T-helper 1 cell treated with Interleukin-12 subunit alpha and Interleukin-12 subunit beta and Interleukin-4 antibody, amounts not matched to agents 30 μg/mL and 1 μg/mL, for 36 hours (primary cell): ENCODE results near the gene MT2A.
A peak's percentile ranks its signal among the peaks of the same experiment; 100 is the strongest.
"Not testable (repeated sequence)": the region's sequence is repeated elsewhere in the genome, so short reads cannot be mapped to it uniquely, and the experiment has no call there.

Experiments used
- H3K27ac Mint-ChIP-seq: one replicate; pipeline ENCODE4 v1.8.0; 2021; ENCODE audit warnings: mild to moderate bottlenecking, mixed read lengths
- H3K27me3 Mint-ChIP-seq: one replicate; pipeline ENCODE4 v1.8.0; 2021; ENCODE audit warnings: low read depth, mixed read lengths
- H3K36me3 Mint-ChIP-seq: one replicate; pipeline ENCODE4 v1.8.0; 2021; ENCODE audit warnings: low read depth, mixed read lengths
- H3K4me1 Mint-ChIP-seq: one replicate; pipeline ENCODE4 v1.8.0; 2021; ENCODE audit warnings: low read depth, mixed read lengths
- H3K4me3 Mint-ChIP-seq: one replicate; pipeline ENCODE4 v1.8.0; 2021; ENCODE audit warnings: mild to moderate bottlenecking, moderate library complexity, mixed read lengths
- H3K9me3 Mint-ChIP-seq: one replicate; pipeline ENCODE4 v1.8.0; 2021; ENCODE audit warnings: mixed read lengths

MT2A gene

DNA sequence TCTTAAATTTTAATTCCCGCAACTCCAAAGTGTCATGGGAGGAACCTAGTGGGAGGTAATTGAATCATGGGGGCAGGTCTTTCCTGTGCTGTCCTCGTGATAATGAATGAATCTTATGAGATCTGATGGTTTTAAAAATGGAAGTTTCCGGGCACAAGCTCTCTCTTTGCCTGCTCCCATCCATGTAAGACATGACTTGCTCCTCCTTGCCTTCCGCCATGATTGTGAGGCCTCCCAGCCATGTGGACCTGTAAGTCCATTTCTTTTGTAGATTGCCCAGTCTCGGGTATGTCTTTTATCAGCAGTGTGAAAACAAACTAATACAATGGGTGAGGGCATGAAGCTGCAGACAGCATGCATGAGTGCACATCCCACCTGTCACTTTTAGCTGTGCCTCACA, 14.8 kb downstream of the MT2A start:
- H3K9me3 Mint-ChIP-seq, H3K27ac Mint-ChIP-seq, H3K36me3 Mint-ChIP-seq, H3K4me3 Mint-ChIP-seq: not testable (repeated sequence)
- Mint-ChIP-seq H3K4me1 (peaks cover 12% of the 10 kb centered on the region), H3K27me3 (peaks cover 15% of the 10 kb centered on the region)

DNA sequence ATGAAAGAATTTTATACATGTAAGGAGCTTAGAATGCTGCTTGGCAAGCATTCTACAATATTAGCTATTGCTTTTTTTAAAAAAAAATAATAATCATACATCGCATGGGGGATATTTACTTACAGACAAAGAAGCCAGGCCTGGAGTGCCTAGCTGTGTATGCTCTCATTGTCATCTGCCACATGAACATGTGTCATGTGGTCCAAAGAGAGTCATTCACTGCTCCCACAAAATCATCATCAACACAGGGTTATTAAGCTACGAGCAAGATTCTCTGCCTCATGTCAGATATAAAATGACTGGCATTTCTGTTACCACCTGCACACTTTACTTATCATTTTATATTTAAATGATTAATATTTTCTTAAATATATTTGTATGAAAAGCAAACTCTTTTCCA, 15.3 kb downstream of the MT2A start:
- H3K27me3 Mint-ChIP-seq, result peaks cover 12% of the 10 kb centered on the region

DNA sequence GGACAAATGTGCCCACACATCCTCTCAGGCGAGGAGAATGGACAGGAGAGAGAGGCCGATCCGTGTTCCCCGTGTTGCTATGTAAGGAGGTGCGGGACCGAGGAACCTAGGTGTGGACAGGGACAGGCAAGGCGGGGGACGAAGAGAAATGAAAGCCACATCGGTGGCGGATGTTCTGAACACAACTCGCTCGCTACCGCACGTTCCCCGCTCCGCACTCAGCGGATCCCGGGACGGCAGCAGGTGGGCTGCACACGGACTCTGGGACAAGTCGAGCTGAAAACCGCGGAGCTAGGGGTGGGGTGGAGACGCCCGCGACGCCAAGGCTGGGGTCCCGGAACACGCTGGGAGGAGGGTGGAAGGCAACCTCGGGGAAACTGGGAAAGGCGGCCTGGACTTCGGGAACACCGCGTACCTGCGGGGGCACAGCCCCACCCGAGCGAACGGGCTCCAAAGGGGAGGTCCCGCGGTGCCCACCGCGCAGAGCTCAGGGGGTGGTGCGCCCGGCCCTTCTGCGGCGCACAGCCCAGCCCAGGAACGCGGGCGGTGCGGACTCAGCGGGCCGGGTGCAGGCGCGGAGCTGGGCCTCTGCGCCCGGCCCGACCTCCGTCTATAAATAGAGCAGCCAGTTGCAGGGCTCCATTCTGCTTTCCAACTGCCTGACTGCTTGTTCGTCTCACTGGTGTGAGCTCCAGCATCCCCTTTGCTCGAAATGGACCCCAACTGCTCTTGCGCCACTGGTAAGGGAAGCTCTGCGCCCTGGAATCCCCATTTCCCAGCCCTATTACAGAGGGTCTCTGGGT, 17.0 kb downstream of the MT2A start, which contains the start of gene MT1E:
Gene MT1E (plus strand): TSS at position 642 of the 803 bp plus-strand sequence. CDS start 71 bp downstream, at position 713.
- H3K4me3 Mint-ChIP-seq, result peak within 1 kb of the TSS; percentile 95
- H3K27ac Mint-ChIP-seq, result peak within 1 kb of the TSS; percentile 91
- peaks cover 23% of the 10 kb centered on the region for H3K27me3 Mint-ChIP-seq
- peaks cover 5% of the 10 kb centered on the region for H3K36me3 Mint-ChIP-seq
- H3K9me3 Mint-ChIP-seq, result no peaks in the 10 kb centered on the region
- H3K4me1 Mint-ChIP-seq, result peaks cover 16% of the 10 kb centered on the region

More for the DNA sequence above, 15.3 kb downstream of the MT2A start:
- Mint-ChIP-seq H3K4me1 (peaks cover 12% of the 10 kb centered on the region), H3K9me3 (no peaks in the 10 kb centered on the region), H3K27ac (no peak overlapping the region), H3K36me3 (peaks cover 5% of the 10 kb centered on the region), H3K4me3 (no peak overlapping the region)

DNA sequence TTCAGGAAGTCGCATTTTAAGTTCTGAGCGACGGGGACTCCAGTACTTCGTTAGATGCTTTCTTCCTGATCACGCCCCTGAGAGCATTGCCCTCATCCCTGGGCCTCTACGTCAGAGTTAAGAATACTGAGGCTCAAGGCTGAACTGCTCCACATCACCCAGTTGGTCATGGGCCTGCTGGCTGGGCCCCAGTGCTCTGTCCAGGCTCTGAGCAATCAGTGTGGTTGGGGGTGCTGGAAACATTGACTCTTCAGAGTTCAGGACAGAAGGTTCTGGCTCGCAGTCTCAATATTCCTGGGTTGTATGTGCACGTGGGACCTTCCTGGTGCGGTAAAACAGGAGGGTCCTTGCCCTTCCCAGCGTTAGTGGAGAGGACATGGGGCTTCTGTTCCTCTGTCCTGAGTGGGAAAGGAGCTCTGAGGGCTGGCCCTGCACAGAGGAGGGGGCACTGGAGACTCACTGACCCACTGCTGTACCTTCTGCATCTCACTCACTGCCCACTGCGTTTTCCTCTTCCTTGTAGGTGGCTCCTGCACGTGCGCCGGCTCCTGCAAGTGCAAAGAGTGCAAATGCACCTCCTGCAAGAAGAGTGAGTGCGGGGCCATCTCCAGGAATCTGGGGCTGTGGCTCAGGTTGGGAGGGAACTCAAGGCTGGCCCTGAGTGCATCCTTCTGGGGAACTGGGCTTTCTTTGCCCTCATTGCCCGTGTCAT, 17.7 kb downstream of the MT2A start:
- no peaks in the 10 kb centered on the region for H3K9me3 Mint-ChIP-seq
- peak overlapping the region; percentile 91 for H3K27ac Mint-ChIP-seq
- peak overlapping the region; percentile 95 for H3K4me3 Mint-ChIP-seq
- peaks cover 15% of the 10 kb centered on the region for H3K4me1 Mint-ChIP-seq
- H3K36me3 Mint-ChIP-seq, result peaks cover 5% of the 10 kb centered on the region
- H3K27me3 Mint-ChIP-seq, result peaks cover 31% of the 10 kb centered on the region

DNA sequence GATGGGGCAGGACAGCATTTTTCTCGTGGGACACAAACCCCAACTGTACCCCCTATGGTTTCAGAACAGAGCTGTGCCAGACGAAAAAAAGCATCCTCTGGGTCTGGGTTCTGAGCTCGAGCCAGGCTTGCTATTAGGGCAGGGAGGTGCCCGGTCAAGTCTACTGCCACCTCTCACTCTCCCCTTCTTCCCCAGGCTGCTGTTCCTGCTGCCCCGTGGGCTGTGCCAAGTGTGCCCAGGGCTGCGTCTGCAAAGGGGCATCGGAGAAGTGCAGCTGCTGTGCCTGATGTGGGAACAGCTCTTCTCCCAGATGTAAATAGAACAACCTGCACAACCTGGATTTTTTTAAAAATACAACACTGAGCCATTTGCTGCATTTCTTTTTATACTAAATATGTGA, 18.3 kb downstream of the MT2A start:
- Mint-ChIP-seq H3K4me1 (peaks cover 15% of the 10 kb centered on the region), H3K27me3 (peaks cover 37% of the 10 kb centered on the region), H3K4me3 (peak overlapping the region; percentile 95), H3K27ac (no peak overlapping the region), H3K9me3 (no peaks in the 10 kb centered on the region), H3K36me3 (peaks cover 6% of the 10 kb centered on the region)

DNA sequence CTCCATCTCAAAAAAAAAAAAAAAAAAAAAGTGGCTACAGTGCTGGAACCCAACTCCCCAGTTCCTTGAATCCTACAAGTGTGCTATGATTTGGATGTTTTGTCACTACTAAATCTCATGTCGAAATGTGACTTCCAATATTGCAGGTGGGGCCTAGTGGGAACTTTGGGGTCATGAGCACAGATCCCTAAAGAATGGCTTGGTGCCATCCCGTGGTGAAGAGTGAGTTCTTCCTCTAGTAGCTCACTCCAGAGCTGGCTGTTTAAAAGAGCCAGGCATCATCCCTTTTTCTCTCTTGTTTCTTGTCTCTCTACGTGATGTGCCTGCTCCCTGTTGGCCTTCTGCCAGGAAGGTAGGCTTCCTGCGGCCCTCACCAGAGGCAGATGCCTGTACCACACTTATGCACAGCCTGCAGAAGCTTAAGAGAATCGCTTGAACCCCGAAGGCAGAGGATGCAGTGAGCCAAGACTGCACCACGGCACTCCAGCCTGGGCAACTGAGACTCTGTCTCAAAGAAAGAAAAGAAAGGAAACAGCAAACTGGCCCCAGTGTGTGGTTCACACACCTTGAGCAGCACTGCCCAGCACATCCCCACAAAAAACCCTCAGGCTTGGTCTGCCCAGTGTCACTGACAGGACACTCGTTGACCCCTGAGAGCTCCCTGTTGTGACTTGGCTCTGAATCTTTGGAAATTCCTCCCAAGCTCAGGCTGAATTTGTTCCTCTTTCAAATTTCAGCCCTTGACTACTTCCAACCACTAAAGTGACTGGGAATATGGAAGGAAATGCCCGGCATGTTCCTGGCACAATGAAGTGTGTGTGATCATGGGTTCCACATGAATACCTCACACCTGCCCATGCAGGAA, 20.3 kb downstream of the MT2A start:
- Mint-ChIP-seq H3K36me3 (peaks cover 7% of the 10 kb centered on the region), H3K27ac (no peak overlapping the region), H3K4me1 (peaks cover 20% of the 10 kb centered on the region), H3K9me3 (no peaks in the 10 kb centered on the region), H3K27me3 (peaks cover 50% of the 10 kb centered on the region), H3K4me3 (no peak overlapping the region)

DNA sequence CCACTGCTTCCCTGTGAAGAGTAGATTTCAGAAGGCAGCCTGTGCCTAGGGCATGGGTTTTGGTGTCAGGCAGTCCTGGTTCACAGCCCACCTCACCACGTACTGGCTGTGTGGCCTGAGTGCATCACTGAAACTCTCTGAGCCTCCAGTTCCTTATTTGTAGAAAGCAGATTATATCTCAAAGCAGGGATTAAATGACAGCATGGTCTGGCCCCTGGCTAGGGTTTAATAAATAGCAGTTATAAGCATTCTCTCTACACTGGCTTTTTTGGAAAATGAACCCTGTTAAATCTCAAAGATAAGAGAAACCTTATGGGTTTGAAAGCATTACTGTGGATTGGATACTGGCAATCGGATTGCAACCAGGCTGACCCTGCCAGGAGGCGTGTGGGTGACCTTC, 21.1 kb downstream of the MT2A start:
- H3K27me3 Mint-ChIP-seq, result peaks cover 58% of the 10 kb centered on the region
- no peak overlapping the region for H3K27ac Mint-ChIP-seq
- H3K4me3 Mint-ChIP-seq, result no peak overlapping the region
- peaks cover 18% of the 10 kb centered on the region for H3K4me1 Mint-ChIP-seq
- H3K36me3 Mint-ChIP-seq, result peaks cover 7% of the 10 kb centered on the region
- no peaks in the 10 kb centered on the region for H3K9me3 Mint-ChIP-seq

DNA sequence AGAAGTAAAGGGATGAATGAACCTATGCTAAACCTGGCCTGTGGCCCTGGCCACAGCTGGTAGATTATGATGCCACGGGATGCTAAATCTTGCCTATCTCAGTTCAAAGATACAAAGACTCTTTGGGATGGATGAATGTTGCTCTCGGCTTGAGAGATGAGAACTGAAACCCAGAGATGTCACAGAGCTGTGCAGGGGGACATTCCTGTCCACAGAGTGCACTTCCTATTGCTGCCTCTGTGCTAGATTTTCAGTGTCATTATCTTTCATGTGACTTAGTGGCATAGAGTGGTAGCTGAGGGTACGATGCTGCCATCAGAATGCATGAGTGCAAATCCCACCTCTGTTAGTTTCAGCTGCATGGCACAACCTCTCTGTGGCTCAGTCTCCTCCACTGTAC, 21.8 kb downstream of the MT2A start:
- no peak overlapping the region for H3K27ac Mint-ChIP-seq
- H3K4me1 Mint-ChIP-seq, result peaks cover 19% of the 10 kb centered on the region
- H3K9me3 Mint-ChIP-seq, result no peaks in the 10 kb centered on the region
- peaks cover 6% of the 10 kb centered on the region for H3K36me3 Mint-ChIP-seq
- no peak overlapping the region for H3K4me3 Mint-ChIP-seq
- H3K27me3 Mint-ChIP-seq, result peaks cover 61% of the 10 kb centered on the region

DNA sequence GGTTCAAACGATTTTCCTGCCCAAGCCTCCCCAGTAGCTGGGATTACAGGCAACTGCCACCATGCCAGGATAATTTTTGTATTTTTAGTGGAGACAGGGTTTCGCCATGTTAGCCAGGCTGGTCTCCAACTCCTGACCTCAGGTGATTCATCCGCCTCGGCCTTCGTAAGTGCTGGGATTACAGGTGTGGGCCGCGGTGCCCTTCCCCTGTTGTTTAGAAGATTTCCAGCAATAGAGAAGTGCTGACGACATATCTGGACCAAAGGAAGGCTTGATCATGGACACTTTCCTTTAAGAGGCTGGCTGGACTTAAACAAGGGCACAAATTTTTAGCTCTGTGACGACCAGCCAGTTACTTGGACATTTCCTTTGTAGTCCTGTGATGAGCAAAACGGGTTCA, 22.8 kb downstream of the MT2A start:
- H3K4me3 Mint-ChIP-seq, result no peak overlapping the region
- no peak overlapping the region for H3K27ac Mint-ChIP-seq
- peaks cover 70% of the 10 kb centered on the region for H3K27me3 Mint-ChIP-seq
- peaks cover 20% of the 10 kb centered on the region for H3K4me1 Mint-ChIP-seq
- peaks cover 6% of the 10 kb centered on the region for H3K36me3 Mint-ChIP-seq
- no peaks in the 10 kb centered on the region for H3K9me3 Mint-ChIP-seq

- H3K27me3 Mint-ChIP-seq, result peaks cover 76% of the 10 kb centered on the region
- H3K4me3 Mint-ChIP-seq, result peak overlapping the region; percentile 65
- no peak overlapping the region for H3K27ac Mint-ChIP-seq
- peaks cover 6% of the 10 kb centered on the region for H3K36me3 Mint-ChIP-seq
- H3K9me3 Mint-ChIP-seq, result no peaks in the 10 kb centered on the region
- peaks cover 20% of the 10 kb centered on the region for H3K4me1 Mint-ChIP-seq
Observed at GRCh38 chr16:56631832-56632155, 23.4 kb downstream of the MT2A start.

DNA sequence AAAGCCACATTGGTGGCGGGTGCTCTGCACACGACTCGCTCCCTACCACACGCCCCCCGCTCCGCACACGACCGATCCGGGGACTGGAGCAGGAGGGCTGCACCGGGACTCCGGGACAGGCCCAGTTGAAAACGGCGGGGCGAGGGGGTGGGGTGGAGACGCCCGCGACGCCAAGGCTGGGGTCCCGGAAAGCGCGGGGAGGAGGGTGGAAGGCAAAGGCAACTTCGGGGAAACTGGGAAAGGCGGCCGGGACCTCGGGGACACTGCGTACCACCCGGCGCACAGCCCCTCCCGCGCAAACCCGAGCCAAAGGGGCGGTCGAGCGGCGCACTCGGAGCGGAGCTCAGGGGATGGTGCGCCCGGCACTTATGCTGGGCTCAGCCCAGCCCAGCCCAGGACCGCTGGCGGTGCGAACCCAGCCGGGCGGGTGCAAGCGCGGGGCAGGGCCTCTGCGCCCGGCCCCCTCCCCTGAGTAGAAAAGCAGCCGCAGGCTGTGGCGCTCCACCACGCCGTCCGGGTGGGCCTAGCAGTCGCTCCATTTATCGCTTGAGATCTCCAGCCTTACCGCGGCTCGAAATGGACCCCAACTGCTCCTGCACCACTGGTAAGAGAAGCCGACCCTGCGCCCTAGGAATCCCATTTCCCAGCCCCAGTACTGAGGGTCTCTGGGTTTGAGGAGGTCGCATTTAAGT, 23.9 kb downstream of the MT2A start, which contains the start of gene MT1M:
Gene MT1M (plus strand): TSS at position 504 of the 692 bp plus-strand sequence. CDS start 73 bp downstream, at position 577.
- H3K9me3 Mint-ChIP-seq, result no peaks in the 10 kb centered on the region
- peaks cover 81% of the 10 kb centered on the region for H3K27me3 Mint-ChIP-seq
- H3K27ac Mint-ChIP-seq, result no peak within 1 kb of the TSS
- peaks cover 6% of the 10 kb centered on the region for H3K36me3 Mint-ChIP-seq
- H3K4me1 Mint-ChIP-seq, result peaks cover 20% of the 10 kb centered on the region
- H3K4me3 Mint-ChIP-seq, result peak within 1 kb of the TSS; percentile 65

DNA sequence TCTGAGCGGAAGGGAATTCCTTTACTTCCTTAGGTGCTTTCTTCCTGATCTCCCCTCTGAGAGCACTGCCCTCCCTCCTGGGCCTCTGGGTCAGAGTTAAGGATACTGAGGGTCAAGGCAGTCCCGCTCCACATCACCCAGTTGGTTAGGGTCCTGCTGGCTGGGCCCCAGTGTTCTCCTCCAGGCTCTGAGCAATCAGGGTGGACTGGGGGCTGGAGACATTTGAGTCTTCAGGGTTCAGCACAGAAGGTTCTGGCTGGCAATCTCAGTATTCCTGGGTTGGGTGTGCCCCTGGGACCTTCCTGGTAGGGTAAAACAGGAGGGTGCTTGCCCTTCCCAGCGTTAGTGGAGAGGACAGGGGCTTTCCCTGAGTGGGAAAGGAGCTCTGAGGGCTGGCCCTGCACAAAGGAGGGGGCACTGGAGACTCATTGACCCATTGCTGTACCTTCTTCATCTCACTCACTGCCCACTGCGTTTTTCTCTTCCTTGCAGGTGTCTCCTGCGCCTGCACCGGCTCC, 24.5 kb downstream of the MT2A start:
- Mint-ChIP-seq H3K27ac (no peak overlapping the region), H3K4me1 (peaks cover 24% of the 10 kb centered on the region), H3K27me3 (peaks cover 87% of the 10 kb centered on the region), H3K9me3 (no peaks in the 10 kb centered on the region), H3K4me3 (peak overlapping the region; percentile 53), H3K36me3 (peaks cover 6% of the 10 kb centered on the region)

GRCh38 chr16:56633535-56633934, 25.2 kb downstream of the MT2A start:
- H3K9me3 Mint-ChIP-seq, result no peaks in the 10 kb centered on the region
- H3K27ac Mint-ChIP-seq, result no peak overlapping the region
- H3K4me1 Mint-ChIP-seq, result peaks cover 26% of the 10 kb centered on the region
- H3K36me3 Mint-ChIP-seq, result peaks cover 6% of the 10 kb centered on the region
- H3K27me3 Mint-ChIP-seq, result peaks cover 91% of the 10 kb centered on the region
- no peak overlapping the region for H3K4me3 Mint-ChIP-seq
